Fibroblast of the aortic adventitia (primary cell): ENCODE data around the gene HS6ST1. TPM values are rescaled to one million over a fixed set of nuclear protein-coding genes. Genes with fewer than 3 reads are reported as not detected.

Experiments used
- DNase-seq: peaks from one replicate; pipeline ENCODE4 v3.0.0-alpha.2; 2010; ENCODE audit warnings: low read depth
- H3K4me3 ChIP-seq: 2 replicates; pipeline ENCODE4 v1.5.1; 2011; ENCODE audit warnings: low read depth, mild to moderate bottlenecking, control low read depth, low read length, moderate library complexity
- total RNA-seq: library from RNA; depleted of rRNA; stranded (reverse); fragments of >200 nt; gene quantifications from 2 replicates; pipeline ENCODE4 v1.2.3, GENCODE V29; 2012; ENCODE audit warnings: low replicate concordance
- TF ChIP-seq, protein P1 (sequence below): IDR thresholded peaks from 2 replicates; pipeline ENCODE4 v1.5.1; 2011; ENCODE audit warnings: mild to moderate bottlenecking, low read length, control low read depth, inconsistent platforms; ENCODE audit not compliant: insufficient read depth

Gene HS6ST1, protein sequence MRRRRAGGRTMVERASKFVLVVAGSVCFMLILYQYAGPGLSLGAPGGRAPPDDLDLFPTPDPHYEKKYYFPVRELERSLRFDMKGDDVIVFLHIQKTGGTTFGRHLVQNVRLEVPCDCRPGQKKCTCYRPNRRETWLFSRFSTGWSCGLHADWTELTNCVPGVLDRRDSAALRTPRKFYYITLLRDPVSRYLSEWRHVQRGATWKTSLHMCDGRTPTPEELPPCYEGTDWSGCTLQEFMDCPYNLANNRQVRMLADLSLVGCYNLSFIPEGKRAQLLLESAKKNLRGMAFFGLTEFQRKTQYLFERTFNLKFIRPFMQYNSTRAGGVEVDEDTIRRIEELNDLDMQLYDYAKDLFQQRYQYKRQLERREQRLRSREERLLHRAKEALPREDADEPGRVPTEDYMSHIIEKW
- total RNA-seq: 7.7 and 10.6 TPM in 2 replicates

DNA sequence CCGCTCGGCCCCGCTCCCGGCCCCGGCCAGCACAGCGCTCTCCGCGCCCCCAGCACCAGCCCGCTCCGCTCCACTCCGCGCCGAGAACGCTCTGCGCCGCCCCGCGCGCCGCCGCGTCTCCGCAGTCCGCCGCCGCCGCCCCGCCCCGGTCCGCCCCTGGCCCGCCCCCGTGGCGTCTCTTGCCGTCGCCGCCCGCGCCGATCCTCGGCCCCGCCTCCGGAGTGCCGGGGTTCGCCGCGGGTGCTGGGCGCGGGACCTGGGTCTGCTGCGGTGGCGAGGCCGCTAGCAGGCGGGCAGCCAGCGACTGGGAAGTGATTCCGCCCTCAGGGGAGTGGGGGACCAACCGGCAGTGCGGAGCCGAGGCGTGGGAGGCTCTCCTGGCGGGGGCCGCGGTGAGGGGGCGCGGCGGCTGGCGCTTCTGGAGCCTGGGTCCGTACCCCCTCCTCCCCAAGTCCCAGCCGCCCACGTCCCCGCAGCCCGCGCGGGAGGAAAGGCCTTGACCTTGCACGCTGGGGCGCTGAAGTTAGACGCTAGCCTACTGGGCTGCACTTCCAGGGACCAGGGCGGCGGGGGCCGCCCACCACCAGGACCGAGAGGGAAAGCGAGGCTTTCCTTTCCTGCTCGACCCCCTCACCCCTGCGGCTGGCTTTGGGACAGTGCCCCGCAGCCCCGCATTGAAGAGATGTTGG lies at the start of gene HS6ST1:
TSS of gene HS6ST1 (minus strand) at position 93 of the 689 bp plus-strand sequence. CDS start 305 bp downstream, outside the sequence.
- DNase-seq: peak; percentile 66
- TF ChIP-seq, protein P1, sequence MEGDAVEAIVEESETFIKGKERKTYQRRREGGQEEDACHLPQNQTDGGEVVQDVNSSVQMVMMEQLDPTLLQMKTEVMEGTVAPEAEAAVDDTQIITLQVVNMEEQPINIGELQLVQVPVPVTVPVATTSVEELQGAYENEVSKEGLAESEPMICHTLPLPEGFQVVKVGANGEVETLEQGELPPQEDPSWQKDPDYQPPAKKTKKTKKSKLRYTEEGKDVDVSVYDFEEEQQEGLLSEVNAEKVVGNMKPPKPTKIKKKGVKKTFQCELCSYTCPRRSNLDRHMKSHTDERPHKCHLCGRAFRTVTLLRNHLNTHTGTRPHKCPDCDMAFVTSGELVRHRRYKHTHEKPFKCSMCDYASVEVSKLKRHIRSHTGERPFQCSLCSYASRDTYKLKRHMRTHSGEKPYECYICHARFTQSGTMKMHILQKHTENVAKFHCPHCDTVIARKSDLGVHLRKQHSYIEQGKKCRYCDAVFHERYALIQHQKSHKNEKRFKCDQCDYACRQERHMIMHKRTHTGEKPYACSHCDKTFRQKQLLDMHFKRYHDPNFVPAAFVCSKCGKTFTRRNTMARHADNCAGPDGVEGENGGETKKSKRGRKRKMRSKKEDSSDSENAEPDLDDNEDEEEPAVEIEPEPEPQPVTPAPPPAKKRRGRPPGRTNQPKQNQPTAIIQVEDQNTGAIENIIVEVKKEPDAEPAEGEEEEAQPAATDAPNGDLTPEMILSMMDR: no peak
- H3K4me3 ChIP-seq: peak within 1 kb of the TSS; percentile 76

DNA sequence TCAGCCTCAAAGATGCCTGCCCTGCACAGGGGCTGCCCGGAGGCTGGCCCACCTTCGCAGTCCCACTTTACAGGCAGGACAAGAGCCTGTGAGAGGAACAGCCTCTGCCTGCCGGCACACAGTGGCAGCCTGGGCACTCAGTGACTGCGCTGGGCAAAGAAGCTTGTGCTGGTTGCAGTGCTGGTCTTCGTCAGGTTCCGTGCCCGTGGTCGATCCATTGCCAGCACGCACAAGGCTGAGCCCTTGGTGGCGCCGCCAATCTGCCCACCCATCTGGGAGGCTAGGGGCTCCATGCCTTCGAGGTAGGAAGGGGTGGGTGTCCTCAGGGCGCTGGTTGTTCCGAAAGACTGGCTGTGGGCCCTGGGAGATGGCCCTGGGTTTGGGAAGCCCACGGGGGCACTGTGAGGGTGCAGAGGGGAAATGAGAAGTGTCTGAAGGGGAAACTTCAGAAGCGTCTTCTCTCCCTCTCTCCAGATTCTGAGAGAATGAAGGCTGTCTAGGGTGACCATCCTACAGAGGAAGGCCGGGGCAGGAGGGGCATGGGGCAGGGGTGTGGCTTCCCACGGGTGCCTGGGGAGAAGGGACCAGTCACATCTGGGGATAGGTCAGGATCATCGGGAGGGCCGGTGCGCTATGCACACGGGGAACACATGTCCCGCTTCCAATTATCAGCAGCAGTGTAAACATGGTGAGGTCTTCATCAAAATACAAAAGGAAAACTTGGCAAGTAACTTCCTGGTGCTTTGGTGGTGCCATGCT lies 49.1 kb upstream of the HS6ST1 start:
- no peak for DNase-seq
- TF ChIP-seq, protein P1: no peak
- H3K4me3 ChIP-seq: no peak overlapping the region

DNA sequence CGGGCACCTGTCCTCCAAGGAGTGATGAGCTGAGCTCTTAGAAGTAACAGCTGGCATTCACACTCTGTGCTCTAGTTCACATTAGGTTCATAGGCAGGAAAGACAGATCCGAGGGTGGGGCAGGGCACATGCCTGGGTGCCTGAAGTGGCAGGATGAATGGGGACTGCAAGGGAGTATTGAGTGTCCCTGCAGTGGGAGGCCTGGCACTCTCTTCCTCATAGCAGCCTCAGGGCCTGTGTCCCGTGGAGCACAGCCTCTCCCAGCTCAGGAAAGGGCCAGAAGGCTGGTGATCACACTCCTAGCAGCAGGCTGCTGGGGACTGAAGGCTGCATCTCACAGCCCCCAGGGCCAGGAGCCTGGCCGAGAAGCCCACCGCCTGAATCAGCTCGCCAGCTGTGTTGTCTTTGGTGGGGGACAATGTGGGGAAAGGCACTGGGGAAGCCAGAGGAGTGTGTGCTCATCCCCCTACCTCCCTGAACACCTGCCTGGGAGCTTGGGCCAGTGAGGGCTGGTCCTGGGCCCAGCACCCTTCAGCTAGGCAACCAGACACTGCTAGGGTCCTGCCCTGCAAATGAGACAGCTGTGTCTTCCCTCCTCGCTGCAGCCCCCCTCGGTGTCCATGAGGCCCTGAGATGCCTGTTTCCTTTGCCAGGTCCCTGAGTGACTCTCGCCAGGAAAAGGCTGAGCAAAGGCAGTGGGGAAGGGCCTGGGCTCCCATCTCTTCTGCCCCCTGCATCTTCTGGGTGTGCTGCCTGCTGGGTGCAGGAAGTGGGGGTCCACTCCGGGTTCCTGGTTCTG lies 48.2 kb upstream of the HS6ST1 start:
- TF ChIP-seq, protein P1: no peak
- H3K4me3 ChIP-seq: no peak overlapping the region
- DNase-seq: no peak

DNA sequence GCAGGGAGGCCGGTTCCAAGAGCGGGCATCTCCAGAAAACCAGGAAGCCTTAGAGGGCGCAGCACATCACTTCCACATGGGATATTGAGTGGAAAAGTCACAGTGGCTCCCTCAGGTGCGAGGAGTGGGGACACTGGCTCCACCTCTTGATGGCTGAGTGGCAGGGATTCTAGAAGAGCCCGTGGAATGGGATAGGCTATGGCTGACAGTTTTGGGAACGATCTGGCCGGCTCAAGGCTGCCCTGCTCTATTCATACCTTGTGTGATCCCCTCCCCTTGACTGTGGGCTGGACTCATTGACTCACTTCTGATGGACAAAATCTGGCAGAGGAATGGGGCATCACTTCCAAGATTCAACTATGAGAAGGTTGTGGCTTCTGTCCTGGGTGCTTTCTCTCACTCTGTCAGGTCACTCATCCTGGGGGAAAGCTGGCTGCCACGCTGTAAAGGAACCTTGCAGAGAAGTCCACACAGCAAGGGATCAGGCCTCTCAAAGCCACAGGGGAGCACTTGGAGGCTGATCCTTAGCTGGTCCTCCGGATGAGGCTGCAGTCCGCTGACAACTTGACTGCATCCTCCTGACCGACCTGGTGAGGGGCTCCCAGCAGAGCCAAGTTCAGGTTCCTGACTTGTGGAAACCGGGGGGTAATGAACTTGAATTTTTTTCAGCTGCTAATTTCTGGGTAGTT lies 46.7 kb upstream of the HS6ST1 start:
- no peak overlapping the region for H3K4me3 ChIP-seq
- peak; percentile 28 for DNase-seq
- TF ChIP-seq, protein P1: no peak

DNA sequence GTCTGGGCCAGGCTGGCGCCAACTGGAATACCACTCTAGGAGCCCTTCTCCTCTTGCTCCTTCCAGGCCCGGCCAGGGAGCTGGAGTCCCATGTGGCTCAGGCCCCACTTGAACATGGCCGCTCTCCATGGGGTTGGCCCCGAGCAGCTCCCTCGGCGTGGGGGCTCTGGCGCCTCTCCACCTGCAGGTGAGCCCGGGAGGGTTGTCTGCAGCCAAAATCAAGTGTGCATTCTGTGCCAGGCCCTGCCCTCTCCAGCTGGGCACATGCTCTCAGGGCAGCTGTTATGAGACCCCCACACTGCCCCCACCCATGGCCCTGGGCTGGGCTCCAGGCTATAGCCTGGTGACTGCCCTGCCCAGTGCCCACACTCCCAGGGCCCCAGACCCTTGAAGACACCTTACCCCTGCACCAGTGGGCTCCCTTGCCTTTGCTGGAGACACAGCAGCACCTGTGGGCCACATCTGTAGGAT lies 45.8 kb upstream of the HS6ST1 start:
- no peak for DNase-seq
- no peak overlapping the region for H3K4me3 ChIP-seq
- TF ChIP-seq, protein P1: no peak

DNA sequence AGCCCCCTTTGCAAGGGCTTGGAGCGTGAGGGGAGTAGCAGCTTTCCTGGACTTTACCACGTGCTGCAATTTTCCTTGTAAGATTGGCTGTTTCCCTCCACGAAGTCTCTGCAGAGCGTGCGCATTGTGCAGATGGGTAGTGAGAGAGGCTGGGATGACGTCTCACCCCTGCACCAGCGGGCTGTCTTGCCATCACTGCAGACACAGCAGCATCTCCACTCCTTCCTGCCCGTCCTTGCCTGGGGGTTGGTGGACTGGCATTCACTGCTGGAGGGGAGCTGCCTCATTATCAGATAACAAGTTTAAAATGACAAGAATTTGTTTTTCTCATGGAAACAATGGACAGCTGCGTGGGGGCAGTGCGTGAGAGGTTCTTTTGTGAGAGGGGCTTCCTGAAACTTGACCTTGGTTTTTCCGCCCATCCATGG lies 45.3 kb upstream of the HS6ST1 start:
- no peak for DNase-seq
- TF ChIP-seq, protein P1: no peak
- no peak overlapping the region for H3K4me3 ChIP-seq
